OCI-LY1 (cell line): Measurements from ENCODE around the gene SELENOW.

Experiments used
- EZH2 ChIP-seq: fragments of 200-600 bp; sonication (generic), shearing (Covaris generic); IDR thresholded peaks from 2 replicates; pipeline ENCODE4 v1.8.0; 2017; ENCODE audit warnings: borderline replicate concordance, mixed run types, mild to moderate bottlenecking, antibody characterized with exemption, low read length, moderate library complexity, mixed read lengths
- TF ChIP-seq, protein P1 (sequence below): fragments of 200-600 bp; sonication (generic), shearing (Covaris generic); IDR thresholded peaks from 2 replicates; pipeline ENCODE4 v1.5.1; 2017; ENCODE audit warnings: mild to moderate bottlenecking, antibody characterized with exemption, low read length, moderate library complexity, mixed read lengths

DNA sequence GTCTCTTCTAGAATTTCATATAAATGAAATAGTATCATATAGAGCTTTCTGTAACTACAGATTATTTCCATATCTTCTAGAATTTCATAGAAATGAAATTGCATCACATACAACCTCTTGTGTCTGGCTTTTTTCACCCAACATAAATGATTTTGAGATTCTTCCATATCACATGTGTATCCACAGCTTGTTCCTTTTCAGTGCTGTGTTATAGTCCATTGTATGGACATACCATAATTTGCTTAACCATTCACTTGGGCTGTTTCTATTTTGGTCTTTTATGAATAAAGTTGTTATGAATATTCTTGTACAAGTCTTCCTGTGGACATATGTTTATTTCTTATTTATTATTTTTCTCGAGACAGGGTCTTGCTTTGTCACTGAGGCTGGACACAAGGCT is 14.1 kb downstream of the SELENOW start:
- TF ChIP-seq, protein P1, sequence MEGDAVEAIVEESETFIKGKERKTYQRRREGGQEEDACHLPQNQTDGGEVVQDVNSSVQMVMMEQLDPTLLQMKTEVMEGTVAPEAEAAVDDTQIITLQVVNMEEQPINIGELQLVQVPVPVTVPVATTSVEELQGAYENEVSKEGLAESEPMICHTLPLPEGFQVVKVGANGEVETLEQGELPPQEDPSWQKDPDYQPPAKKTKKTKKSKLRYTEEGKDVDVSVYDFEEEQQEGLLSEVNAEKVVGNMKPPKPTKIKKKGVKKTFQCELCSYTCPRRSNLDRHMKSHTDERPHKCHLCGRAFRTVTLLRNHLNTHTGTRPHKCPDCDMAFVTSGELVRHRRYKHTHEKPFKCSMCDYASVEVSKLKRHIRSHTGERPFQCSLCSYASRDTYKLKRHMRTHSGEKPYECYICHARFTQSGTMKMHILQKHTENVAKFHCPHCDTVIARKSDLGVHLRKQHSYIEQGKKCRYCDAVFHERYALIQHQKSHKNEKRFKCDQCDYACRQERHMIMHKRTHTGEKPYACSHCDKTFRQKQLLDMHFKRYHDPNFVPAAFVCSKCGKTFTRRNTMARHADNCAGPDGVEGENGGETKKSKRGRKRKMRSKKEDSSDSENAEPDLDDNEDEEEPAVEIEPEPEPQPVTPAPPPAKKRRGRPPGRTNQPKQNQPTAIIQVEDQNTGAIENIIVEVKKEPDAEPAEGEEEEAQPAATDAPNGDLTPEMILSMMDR = no peak
- no peak for TF ChIP-seq EZH2
